DMS153 treated with DMSO at 0.1 percent for 48 hours (cell line): ENCODE data around the gene IKZF4.

Source experiments
- DNase-seq: peaks from one replicate; lab custom pipeline; 2025; ENCODE audit not compliant: unreplicated experiment; lab: John Stamatoyannopoulos, UW

Gene IKZF4

GRCh38 chr12:56081393-56082347 lies 60.8 kb downstream of the IKZF4 start:
- no peak for DNase-seq

- no peak for DNase-seq
Measured at GRCh38 chr12:56082382-56082781, 61.5 kb downstream of the IKZF4 start.

GRCh38 chr12:56082967-56083366 lies 62.1 kb downstream of the IKZF4 start:
- no peak for DNase-seq

- DNase-seq: no peak
Measured at GRCh38 chr12:56084958-56085543, 64.2 kb downstream of the IKZF4 start.

- no peak for DNase-seq
Measured at GRCh38 chr12:56086096-56086495, 65.3 kb downstream of the IKZF4 start.

GRCh38 chr12:56086608-56087007 lies 65.8 kb downstream of the IKZF4 start:
- DNase-seq: no peak

- DNase-seq: no peak
Measured at GRCh38 chr12:56087220-56087619, 66.4 kb downstream of the IKZF4 start.
